ENCODE measurements around the gene MAGI1. TPM values are rescaled to one million over a fixed set of nuclear protein-coding genes. Genes with fewer than 3 reads are reported as not detected.

MAGI1 gene
- total RNA-seq, 1 donor from 2014 or later = 33.1 TPM

DNA sequence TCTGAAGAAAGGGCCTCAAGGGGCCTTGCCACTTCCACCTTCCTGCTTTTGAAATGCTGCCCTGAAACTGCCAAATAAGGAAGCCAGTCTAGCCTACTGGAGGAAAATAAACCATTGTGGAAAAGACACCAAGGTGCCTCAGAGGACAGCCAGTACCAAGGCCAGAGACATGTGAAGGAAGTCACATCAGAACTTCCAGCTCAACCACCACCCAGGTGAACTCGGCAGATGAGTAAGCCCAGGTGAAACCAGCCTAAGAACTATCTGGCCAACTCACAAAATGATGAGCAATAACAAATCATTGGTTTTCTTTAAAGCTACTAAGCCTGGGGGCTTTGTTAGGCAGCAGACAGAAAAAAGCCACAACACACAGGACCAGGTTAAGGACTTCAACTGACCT, 103.0 kb downstream of the MAGI1 start:
- ATAC-seq (no peak), DNase-seq (ENCODE audit: missing footprints) (no peak)
- intact Hi-C loops (cut with DNase I) = loop anchor here (2.0 to 5.0 kb wide), 2 partner anchors 15 to 102 kb away; partner anchors contain the start of gene MAGI1

DNA sequence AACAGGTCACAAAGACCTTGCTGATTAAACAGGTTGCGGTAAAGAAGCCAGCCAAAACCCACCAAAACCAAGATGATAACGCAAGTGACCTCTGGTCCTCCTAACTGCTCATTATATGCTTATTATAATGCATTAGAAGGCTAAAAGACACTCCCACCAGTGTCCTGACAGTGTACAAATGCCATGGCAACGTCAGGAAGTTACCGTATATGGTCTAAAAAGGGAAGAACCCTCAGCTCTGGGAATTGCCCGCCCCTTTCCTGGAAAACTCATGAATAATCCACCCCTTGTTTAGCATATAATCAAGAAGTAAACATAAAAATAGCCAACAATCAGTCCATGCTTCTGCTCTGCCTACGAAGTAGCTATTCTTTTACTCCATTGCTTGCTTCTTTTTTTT, 108.1 kb downstream of the MAGI1 start:
- DNase-seq (ENCODE audit: missing footprints) (no peak), ATAC-seq (no peak)
- intact Hi-C loops (cut with DNase I) = no loop called here

DNA sequence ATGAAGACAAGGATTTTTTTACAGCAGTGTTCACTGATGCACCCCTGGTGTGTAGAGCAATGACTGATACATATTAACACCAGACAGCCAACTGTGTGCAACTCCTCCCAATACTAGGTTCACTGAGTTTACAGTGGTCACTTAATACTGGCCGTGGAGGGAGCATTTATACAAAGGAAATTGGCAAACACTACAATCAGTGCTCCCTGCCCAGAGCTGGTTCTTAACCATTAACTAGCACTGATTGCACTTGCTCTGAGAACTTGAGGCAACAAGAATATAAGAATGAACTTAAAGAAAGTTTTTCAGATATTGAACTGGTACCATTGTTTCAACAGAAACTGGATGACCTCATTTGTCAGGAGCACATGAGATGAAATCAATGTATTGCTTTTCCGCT, 110.6 kb downstream of the MAGI1 start:
- intact Hi-C loops (cut with DNase I) = no loop called here
- DNase-seq (ENCODE audit: missing footprints) (no peak), ATAC-seq (no peak)

DNA sequence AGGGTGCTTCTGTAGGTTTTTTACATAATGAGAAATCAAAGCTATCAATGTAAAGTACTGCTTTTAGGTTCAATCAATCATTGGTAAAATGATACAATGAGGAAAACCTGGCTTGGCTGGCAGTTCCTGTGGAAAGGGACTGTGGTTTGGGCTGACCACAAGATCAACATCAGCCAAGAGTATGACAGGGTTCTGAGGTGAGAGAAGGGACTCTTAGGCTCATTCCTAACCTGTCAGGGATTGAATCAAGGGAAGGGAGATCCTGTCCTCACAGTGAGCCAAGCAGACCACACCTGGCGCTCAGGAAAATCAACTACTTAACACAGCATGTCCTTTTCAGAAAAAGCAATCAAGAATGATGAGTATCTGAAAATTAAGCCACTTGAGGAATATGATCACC, 111.1 kb downstream of the MAGI1 start:
- ATAC-seq (no peak), DNase-seq (ENCODE audit: missing footprints) (no peak)
- intact Hi-C loops (cut with DNase I) = no loop called here

DNA sequence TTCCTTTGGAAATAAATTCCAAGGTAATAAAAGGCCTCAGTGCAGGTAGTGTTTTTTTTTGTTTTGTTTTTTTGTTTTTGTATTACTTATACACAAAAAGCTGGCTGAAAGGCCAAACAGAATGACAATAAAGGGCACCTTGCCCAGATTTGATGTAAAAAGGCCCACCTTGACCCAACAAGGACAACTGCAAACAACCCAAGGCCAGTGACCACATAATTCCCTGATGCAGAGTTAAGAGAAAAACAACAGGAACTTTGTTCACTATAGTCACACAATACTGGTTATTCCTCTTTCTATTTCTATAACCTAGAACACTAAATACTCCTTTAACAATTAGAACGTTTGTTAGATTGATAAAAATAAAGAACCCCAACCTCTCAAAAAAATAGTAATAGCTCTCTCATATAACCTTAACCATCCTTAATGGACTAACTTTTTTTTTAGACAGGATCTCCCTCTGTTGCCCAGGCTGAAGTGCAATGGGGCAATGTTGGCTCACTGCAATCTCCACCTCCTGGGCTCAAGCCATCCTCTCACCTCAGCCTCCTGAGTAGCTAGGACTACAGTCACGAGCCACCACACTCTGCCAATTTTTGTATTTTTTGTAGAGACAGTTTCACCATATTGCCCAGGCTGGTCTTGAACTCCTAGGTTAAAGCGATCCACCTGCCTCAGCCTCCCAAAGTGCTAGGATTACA, 113.3 kb downstream of the MAGI1 start:
- ATAC-seq = no peak
- intact Hi-C loops (cut with DNase I) = no loop called here
- no peak for DNase-seq (ENCODE audit: missing footprints)

DNA sequence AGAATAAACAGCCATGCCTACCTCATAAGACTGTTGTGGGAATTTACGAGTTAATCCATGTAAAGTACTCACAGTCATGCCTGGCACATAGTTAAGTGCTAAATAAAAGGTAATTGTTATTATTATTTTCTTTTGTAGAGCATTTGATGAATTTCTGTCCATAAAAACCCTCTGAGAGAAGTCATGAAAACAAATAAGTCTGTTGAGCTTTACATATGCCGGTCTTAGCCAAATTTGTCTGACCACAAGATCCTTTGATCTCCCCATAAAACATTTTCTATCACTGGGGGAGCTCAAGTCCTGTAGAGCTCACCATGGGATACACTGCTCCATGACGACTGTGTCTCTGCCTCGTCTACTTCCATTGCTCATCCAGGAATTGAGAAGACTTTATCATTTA, 114.0 kb downstream of the MAGI1 start:
- DNase-seq (ENCODE audit: missing footprints) (no peak), ATAC-seq (no peak)
- intact Hi-C loops (cut with DNase I) = no loop called here

DNA sequence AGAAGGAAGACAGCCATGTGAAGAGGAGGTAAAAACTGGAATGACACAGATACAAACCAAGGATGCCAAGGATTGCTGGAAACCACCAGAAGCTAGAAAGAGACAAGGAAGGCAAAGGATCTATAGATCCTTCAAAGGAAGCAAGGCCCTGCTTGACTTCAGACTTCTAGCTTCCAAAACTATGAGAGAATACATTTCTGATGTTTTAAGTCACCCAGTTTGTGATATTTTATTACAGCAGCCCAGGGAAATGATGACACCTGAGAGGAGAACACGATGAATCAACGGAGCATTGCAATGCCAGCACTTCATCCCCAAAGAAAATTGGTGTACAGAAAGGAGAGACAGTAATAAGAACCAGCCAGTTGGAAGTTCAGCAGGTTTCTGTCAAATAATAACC, 116.3 kb downstream of the MAGI1 start:
- intact Hi-C loops (cut with DNase I) = no loop called here
- ATAC-seq (no peak), DNase-seq (ENCODE audit: missing footprints) (no peak)

DNA sequence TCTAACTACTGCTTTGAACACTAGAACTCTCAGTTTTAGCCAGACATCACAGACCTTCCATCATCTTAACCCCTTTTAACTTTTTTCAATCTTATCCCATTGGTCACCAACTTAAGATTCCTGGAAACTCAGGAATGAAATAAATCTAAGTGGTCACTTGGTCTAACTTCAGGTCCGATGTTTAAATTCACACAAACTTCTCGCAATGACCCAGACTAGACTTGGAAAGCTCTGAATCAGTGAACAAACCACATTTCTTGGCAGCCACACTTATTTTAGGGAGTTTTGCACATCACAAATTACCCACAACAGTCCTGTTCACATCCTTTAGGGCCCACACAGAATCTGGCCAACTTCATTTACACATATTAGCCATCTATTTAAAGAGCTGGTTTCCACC, 118.9 kb downstream of the MAGI1 start:
- DNase-seq (ENCODE audit: missing footprints) = no peak
- intact Hi-C loops (cut with DNase I) = no loop called here
- ATAC-seq = no peak

DNA sequence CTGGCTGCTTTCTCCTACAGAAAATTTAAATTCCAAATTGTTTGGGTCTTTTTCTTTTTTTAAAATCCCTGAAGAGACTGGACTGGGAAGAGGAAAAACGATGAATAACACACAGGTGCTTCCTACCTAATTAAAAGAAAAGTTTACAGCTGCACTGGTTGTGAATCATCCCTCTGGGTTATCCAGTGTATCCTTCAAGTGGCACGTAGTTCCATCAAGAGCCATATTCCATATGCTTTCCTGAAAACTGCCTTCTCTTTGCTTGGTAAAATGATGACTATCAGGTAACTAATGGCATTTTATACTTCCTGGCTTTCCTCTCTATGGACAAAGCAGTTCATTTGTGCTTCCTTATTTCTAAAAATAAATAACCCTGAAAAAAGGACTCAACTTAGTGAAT, 123.2 kb downstream of the MAGI1 start:
- intact Hi-C loops (cut with DNase I) = no loop called here

DNA sequence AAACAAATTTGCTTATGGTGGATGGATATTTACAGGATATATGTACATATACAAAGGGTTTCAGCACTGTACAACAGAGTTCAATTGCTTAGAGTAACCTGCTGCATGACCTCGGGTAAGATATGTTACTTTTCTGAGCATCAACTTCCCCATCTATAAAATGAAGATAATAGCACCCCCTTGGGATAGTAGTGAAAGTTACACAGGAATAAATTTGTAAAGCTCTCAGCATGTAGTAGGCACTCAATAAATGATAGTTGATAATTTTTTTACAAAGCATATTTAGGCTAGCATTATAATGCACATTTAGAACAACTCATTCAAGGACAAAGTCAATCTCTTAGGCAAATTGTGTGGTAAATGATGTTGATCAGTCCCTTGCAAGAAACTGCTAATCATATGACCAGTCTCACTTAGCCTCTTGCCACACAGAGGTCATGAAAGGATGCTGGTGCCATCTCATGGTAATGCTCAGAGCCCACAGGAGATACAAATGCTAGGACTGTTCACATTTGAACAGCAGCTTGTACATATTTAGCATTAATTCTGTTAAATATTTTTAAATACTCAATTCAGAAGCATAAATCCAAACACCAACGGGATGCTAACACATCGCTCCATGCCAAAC, 123.9 kb downstream of the MAGI1 start:
- ATAC-seq (no peak), DNase-seq (ENCODE audit: missing footprints) (no peak)
- intact Hi-C loops (cut with DNase I) = no loop called here

More for the DNA sequence above, 123.2 kb downstream of the MAGI1 start:
- DNase-seq (ENCODE audit: missing footprints) = no peak
- ATAC-seq = no peak

DNA sequence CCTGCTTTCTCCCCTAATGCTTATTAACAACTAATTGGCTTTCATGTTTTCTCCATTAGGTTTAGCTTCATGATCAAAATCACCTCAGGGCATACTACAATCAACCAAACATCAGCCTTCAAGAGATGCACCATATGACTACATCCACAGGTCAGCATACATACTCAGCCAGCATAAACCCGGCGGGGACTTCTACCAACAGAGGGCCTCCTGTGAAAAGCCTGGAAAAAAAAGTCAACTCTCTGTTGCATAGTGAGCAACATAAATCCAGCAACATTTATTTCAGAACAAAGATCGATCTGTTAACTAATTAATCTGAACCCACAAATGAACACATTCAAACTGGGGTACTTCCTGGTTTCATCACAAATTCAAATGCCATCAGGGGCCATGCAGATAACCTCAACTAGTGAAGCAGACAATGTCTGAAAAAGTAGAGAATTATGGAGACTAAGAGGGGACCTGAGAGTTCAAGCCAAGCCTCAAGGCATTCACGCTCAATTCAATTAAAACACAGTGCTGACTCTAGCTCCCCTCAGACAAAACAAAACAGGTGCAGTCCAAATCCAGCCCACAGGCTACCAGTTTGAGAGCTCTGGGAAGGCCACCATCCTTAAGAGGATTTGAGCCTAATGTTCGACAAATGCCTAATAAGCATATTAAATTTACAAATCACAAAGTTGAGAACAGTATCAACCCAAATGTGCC, 124.5 kb downstream of the MAGI1 start:
- intact Hi-C loops (cut with DNase I) = no loop called here
- no peak for ATAC-seq
- DNase-seq (ENCODE audit: missing footprints) = no peak

DNA sequence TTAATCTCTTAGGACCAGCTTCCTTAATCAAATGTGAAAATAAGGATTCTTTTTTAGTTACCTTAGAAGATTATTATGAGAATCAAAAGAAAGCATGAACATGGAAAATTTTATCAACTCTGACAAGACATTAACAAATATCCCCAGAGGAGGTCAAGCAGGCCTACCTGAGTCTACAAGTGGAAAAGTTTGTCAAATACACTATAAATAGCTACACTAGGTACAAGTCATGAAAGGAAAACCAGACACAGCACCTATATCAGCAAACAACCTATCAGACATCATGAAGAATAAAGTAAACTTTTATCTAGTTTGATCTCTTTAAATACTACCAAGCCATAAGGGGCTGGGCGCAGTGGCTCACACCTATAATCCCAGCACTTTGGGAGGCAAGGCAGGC, 126.1 kb downstream of the MAGI1 start:
- DNase-seq (ENCODE audit: missing footprints) (no peak), ATAC-seq (no peak)
- intact Hi-C loops (cut with DNase I) = no loop called here

DNA sequence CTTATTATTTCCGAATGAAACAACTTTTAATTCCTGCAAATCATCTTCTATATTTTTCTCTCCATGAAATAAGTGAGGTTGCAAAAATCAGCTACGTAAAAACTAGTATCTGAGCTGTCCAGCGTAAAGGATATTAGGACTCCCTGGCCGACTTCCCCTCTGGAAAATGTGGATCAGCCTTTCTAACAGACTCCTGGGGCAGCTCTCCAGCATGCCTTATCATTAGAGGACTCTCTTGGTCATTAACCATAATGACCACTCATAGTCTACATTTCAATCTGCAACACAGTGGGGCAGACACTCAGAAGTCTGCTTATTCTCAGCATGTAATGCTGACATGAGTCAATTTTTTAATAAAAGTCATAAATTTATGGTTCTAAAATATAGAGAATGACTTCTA, 130.1 kb downstream of the MAGI1 start:
- ATAC-seq (no peak), DNase-seq (ENCODE audit: missing footprints) (no peak)
- intact Hi-C loops (cut with DNase I) = loop anchor here (10.0 kb wide), 1 partner anchor 124 kb away; no protein-coding TSS in a partner anchor

DNA sequence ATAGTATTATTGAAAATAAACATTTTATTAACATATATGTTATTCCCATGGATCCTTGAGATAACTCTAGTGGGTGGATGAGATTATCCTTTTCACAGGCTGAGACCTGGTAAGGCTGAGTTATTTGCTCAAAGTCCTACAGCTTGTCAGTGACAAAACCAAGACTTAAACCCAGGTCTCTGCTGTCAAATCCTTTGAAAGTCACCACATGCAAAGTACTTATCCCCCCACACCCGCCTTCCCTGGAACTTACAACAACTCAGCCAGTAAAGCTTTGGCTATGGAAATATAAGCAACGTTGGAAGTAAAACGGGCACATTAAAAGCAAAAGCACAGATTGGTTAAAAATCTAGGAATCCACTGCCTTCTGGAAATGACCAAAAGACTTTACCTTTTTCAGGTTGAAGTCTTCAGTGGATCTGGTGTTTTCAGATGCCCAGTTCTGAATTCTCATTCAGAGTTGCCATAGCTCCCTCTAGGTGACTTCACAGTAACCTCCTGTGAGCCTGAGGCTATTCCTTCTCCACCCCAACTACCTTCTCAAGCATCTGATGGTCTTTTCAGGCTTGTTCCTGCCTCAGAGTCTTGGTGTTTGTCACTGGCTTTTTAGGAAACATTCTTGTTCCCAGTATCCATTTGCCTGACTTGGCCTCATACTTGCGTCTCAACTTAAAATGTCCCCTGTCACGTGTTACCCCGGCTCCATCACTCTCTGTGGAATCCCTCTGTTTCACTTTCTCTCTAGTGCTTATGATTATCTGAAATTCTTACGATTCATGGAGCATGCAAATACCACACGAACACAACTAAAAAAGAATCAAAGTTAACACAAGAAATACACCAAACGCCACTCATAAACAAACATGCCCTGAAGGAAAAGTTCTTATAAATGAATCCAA, 131.2 kb downstream of the MAGI1 start:
- intact Hi-C loops (cut with DNase I) = loop anchor here (10.0 kb wide), 1 partner anchor 123 kb away; no protein-coding TSS in a partner anchor
- DNase-seq (ENCODE audit: missing footprints) (no peak), ATAC-seq (no peak)

DNA sequence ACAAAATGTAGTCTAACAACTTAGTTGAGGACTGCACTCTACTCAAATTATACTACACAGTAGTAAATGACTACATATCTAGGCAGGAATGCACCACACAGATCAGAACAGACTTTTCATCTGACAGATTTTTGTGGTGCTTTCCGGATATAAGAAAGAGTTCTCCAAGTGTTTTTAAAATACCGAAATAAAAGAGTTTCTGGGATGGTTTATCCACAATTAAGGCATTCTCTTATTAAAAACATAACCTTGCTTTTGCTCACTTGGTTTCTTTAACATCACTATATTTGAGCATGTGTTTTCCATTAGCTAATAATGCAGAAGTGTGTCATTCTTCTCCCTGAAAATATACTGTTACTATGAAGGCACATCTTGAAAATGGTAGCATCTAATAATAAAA, 132.9 kb downstream of the MAGI1 start:
- intact Hi-C loops (cut with DNase I) = loop anchor here (10.0 kb wide), 1 partner anchor 121 kb away; no protein-coding TSS in a partner anchor
- DNase-seq (ENCODE audit: missing footprints) (no peak), ATAC-seq (no peak)

DNA sequence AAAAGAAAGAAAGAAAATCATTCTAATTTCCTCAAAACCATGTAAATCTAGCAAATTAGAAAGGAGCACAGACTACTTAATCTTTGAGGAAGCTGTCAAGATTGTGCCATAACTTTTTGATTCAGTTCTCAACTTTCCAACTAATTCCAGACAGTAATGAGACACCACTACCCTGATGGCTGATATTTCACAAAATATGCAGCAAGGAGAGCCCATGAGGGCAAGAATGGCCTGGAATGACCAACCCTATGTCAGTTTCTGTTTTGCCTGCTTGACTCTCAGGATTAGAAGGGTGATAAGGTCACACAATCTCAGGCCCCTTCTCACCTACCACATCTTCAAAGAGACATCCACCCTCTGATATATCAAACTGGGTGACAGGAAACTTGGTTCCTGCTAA, 134.7 kb downstream of the MAGI1 start:
- intact Hi-C loops (cut with DNase I) = loop anchor here (10.0 kb wide), 1 partner anchor 119 kb away; no protein-coding TSS in a partner anchor
- ATAC-seq (no peak), DNase-seq (ENCODE audit: missing footprints) (no peak)

DNA sequence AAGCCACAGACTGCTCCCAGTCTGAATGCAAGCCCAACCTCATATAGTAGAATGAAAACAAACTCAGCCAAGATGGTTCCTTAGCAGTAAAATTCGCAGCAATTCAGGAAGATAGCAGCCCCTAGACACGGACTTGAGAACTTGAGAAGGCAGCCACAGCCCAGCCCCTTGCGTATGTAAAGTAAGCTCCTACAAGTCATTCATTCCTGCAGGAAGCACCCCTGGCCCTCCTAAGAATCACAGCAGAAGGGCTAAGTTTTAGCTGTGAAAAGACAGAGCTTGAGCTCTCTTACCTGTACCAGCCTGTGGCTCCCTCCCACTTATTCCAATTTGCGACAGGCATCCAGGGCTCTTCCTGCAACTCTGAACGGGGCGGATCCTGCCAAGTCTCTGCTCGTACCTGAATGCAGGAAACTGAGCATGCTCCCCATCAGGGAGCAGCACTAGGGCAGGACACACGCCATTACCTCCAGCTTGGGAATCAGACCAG, 136.4 kb downstream of the MAGI1 start:
- intact Hi-C loops (cut with DNase I) = loop anchor here (10.0 kb wide), 1 partner anchor 118 kb away; no protein-coding TSS in a partner anchor
- no peak for DNase-seq (ENCODE audit: missing footprints)
- no peak for ATAC-seq

DNA sequence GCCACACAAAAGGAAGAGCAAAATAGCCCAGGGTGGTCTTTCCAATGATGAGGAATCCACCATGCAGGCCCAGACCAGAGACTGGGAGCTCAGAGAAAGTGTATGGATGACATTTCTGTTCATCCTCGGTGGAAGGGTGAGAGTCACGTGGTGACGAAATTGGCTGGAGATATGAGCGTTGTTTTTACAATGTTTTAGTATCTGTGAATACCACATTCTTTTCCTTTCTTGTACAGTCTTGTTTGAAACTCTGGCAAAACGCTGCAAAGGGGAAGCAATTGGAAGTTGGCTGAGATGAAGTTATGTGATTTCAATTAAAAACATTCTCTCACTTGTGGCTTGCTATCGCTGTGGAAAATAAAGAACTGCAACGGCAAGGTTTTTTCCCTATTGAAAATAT, 137.5 kb downstream of the MAGI1 start:
- ATAC-seq (no peak), DNase-seq (ENCODE audit: missing footprints) (no peak)
- intact Hi-C loops (cut with DNase I) = loop anchor here (10.0 kb wide), 1 partner anchor 116 kb away; no protein-coding TSS in a partner anchor

DNA sequence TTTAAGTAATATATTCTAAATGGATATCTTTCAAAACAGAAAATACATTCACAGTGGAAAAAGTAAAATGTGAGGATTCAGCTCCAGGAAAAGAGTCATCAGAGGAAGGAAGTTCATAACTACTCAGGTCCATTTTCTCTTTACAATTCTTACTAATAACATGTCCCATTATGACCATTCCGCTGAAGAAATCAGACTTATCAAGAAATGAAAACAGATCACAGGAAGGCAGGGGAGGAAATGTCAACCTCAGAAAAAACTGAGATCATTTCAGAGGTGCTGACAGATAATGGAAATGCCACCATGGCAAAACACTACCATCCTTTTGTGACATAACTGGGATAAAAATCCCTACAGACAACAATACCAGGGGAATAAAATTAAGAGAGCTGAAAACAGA, 139.5 kb downstream of the MAGI1 start:
- ATAC-seq = no peak
- intact Hi-C loops (cut with DNase I) = no loop called here
- DNase-seq (ENCODE audit: missing footprints) = no peak

Measured in Right ventricle myocardium inferior (tissue), 1 donor.